Measurements from ENCODE around the gene PHLDA3.

DNA sequence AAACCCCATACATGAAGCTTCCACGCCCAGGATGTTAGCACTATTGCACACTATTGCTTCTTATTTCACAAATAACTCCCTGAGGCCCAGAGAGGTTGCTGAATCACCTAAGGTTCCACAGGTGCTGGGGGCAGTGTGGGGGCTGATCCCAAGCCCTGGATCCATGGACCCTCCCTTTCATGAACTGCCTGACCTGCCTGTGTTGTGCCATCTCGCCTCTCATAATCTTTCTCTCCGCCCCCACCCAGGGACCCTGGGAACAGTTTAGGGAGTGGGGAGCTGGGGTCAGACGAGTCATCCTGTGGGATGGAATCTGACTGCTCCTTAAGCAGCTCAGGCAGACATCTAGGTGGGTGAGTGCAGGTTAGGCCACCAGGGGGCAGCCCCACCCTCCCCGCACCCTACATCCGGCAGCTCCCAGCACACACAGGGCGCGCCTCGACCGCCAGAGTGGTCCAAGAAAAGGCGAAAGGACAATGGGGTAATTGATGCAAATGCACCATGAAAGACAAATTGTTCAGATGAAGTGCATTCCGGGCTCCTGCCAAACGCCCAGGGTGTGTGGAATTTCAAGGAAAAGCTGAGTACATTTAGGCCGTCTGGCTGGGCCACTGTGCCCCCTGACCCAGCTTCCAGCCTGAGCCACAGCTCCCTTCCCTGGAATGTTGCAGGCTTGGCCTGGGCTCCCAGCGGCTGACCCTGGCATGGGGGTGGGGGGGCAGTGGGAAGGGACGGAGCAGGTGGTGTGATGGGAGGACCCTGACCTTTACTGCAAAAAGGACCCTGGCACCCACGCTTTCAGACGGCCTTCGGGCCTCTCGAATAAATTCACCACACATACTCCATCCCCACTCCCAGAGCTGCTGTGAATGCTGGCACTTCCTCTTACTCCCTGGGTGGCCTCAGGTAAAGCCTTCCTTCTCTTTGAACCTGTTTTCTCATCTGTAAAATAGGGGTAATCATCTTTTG lies 20.8 kb downstream of the PHLDA3 start:
- TF ChIP-seq, protein P1, sequence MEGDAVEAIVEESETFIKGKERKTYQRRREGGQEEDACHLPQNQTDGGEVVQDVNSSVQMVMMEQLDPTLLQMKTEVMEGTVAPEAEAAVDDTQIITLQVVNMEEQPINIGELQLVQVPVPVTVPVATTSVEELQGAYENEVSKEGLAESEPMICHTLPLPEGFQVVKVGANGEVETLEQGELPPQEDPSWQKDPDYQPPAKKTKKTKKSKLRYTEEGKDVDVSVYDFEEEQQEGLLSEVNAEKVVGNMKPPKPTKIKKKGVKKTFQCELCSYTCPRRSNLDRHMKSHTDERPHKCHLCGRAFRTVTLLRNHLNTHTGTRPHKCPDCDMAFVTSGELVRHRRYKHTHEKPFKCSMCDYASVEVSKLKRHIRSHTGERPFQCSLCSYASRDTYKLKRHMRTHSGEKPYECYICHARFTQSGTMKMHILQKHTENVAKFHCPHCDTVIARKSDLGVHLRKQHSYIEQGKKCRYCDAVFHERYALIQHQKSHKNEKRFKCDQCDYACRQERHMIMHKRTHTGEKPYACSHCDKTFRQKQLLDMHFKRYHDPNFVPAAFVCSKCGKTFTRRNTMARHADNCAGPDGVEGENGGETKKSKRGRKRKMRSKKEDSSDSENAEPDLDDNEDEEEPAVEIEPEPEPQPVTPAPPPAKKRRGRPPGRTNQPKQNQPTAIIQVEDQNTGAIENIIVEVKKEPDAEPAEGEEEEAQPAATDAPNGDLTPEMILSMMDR (tag by site-specific recombination; IDR thresholded peaks at IDR 0.05), result peak; percentile 66
- no peak for TF ChIP-seq MYNN (tag by site-specific recombination; IDR thresholded peaks at IDR 0.05; ENCODE audit: borderline replicate concordance)
- no peak for TF ChIP-seq ZNF274 (IDR thresholded peaks at IDR 0.05; ENCODE audit: low read length)
- no peak for TF ChIP-seq ZNF274 (tag by site-specific recombination; IDR thresholded peaks at IDR 0.05; ENCODE audit: borderline replicate concordance)
- TF ChIP-seq, protein P2, sequence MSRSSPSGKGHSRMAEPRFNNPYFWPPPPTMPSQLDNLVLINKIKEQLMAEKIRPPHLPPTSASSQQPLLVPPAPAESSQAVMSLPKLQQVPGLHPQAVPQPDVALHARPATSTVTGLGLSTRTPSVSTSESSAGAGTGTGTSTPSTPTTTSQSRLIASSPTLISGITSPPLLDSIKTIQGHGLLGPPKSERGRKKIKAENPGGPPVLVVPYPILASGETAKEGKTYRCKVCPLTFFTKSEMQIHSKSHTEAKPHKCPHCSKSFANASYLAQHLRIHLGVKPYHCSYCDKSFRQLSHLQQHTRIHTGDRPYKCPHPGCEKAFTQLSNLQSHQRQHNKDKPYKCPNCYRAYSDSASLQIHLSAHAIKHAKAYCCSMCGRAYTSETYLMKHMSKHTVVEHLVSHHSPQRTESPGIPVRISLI (tag by site-specific recombination; IDR thresholded peaks at IDR 0.05), result no peak
- TF ChIP-seq ZNF660 (tag by site-specific recombination; IDR thresholded peaks at IDR 0.05), result no peak
- TF ChIP-seq, protein P3, sequence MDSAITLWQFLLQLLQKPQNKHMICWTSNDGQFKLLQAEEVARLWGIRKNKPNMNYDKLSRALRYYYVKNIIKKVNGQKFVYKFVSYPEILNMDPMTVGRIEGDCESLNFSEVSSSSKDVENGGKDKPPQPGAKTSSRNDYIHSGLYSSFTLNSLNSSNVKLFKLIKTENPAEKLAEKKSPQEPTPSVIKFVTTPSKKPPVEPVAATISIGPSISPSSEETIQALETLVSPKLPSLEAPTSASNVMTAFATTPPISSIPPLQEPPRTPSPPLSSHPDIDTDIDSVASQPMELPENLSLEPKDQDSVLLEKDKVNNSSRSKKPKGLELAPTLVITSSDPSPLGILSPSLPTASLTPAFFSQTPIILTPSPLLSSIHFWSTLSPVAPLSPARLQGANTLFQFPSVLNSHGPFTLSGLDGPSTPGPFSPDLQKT (IDR thresholded peaks at IDR 0.05; ENCODE audit: borderline replicate concordance, low read depth, low read length), result no peak
